OCI-M1 (cell line): ENCODE results near the gene BAG1.
A peak's percentile ranks its signal among the peaks of the same experiment; 100 is the strongest.

Experiments
- DNase-seq: peaks from one replicate; lab custom pipeline; 2025; lab: John Stamatoyannopoulos, UW

BAG1 gene

DNA sequence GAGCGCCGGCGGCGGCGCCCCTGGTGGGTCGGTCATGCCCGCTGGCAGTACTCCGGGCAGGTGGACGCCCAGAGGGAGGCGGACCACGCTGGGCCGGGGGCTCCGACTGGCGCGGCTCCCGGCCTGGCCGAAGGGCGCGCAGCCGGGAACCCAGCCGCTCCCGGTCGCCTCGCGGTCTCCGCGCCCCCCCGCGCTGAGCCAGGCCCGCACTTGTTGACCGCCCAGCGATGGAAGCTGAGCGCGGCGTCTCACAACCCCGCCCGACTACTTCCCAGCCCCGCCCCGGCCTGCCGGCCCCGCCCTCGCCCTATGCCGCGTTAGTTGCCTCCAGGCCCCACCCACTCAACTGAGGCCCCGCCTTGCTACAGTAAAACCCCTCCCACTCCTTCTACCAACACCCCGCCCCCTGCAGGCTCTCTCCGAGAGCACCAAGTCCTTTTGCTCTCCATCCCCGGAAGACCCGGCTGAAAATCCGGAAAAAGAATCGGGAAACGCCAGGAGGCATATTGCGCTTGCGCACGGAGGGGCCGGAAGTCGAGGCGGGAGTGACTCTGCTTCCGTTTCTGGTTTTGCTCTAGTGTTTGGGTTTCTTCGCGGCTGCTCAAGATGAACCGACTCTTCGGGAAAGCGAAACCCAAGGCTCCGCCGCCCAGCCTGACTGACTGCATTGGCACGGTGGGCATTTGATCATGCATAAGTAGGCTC is at the start of gene BAG1, which contains the start of gene CHMP5:
Gene BAG1, minus strand, starts transcription at position 236 of the 705 bp plus-strand sequence.
Gene CHMP5, plus strand, starts transcription at position 577 of the 705 bp plus-strand sequence. Its CDS starts 30 bp downstream, at position 607.
- DNase-seq = peak; percentile 99

GRCh38 chr9:33311953-33312352 is 47.4 kb upstream of the BAG1 start:
- no peak for DNase-seq

DNA sequence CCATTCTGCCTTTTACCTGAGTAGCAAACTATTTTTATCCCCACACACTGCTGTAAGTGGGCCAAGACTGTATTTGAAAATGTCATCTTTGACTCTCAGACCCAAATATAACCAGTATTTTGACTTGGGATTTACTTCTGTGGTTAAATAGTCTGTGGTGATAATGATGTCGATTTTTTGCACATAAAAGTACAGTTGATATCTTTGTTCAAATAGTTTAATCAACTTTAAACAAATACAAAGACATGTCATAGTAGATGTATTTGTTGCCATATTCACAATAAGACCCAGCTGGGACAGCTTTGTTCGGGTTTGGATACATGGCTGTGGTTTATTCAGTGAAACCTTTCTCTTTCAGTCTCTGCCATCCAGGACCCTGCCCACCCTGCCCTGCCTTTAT is 46.2 kb upstream of the BAG1 start:
- DNase-seq = no peak

- DNase-seq = no peak
Observed at GRCh38 chr9:33309903-33310302, 45.4 kb upstream of the BAG1 start.

DNA sequence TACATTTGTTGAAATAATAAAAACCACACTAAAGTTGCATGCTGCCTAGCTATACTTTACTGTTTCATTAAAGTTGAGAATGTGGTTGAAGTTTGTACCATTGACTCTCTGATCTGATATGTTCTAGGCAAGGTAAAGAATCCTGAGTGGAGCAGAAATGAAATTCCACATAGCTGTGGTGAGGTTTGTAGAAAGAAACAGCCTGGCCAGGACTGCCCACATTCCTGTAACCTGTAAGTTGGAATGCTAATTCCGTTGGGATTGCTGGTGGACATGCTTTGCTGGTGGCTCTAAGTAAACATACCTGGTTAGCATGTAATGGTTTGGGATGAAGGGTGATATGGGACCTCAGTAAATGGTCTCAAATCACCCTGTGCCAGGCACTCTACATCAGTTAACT is 42.6 kb upstream of the BAG1 start:
- no peak for DNase-seq

DNA sequence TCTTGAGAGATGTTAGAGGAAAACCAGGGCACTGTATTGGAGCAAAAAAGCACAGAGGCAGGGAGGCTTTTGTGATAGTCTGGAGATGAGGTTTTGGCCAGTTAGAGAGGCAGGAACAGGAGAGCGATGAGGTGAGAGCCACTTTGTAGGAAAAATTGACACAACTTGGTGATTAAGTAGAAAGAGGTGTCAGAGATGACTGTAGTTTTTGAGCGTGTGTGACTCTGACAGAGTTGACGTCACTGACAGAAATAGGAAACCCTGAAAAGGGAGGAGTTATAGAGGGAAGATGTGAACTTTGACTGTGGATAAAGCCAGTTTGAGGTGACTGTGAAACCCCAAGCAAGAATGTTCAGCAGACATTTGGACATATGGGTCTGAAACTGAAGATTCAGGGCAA is 41.5 kb upstream of the BAG1 start:
- no peak for DNase-seq

- peak; percentile 4 for DNase-seq
Observed at GRCh38 chr9:33304362-33304761, 39.9 kb upstream of the BAG1 start.

DNA sequence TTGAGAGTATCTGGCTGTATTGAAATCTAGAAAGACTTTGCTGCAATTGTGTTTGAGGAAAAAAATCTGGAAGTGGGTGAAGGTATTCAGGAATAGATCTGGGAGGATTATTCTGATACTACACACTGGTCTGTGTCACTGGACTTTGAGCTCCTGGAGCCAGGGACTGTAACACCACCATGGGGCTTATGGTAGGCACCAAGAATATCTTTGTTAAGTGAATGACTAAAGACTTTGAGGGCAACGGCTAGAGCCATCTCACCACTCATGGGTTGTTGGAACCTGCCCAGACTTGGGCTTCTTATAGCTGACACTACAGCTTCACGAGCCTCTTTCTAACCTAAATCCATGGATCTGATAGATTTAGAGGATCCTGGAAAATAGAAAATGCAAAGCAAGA is 36.0 kb upstream of the BAG1 start:
- no peak for DNase-seq

- peak; percentile 86 for DNase-seq
Observed at GRCh38 chr9:33297432-33297831, 32.9 kb upstream of the BAG1 start.

DNA sequence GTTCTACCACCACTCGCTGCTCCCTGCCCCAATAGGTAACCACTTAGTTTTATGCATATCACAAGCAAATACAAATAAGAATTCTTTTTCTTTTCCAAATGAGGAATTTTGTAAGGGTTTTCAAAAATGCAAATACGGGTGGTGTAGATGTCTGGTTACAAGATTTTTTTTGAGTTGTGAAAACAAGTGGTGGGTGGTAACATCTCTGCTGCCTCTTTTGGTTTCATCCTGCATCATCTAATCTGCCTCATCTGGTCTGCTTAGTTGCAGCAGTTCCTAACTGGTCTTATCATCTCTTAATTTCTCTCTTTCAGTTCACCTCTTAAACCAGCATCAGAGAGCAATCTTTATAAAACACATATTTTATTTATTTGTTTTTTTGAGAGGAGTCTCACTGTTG is 31.1 kb upstream of the BAG1 start:
- no peak for DNase-seq

DNA sequence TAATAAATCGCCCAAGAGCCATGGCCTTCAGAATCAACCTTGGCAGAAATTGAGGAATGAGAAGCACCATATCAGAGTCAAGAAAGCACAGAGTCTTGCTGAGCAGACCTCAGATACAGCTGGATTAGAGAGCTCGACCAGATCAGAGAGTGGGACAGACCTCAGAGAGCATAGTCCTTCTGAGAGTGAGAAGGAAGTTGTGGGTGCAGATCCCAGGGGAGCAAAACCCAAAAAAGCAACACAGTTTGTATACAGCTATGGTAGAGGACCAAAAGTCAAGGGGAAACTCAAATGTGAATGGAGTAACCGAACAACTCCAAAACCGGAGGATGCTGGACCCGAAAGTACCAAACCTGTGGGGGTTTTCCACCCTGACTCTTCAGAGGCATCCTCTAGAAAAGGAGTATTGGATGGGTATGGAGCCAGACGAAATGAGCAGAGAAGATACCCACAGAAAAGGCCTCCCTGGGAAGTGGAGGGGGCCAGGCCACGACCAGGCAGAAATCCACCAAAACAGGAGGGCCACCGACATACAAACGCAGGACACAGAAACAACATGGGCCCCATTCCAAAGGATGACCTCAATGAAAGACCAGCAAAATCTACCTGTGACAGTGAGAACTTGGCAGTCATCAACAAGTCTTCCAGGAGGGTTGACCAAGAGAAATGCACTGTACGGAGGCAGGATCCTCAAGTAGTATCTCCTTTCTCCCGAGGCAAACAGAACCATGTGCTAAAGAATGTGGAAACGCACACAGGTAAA is 30.3 kb upstream of the BAG1 start:
- DNase-seq = no peak

- no peak for DNase-seq
Observed at GRCh38 chr9:33293782-33294181, 29.3 kb upstream of the BAG1 start.

DNA sequence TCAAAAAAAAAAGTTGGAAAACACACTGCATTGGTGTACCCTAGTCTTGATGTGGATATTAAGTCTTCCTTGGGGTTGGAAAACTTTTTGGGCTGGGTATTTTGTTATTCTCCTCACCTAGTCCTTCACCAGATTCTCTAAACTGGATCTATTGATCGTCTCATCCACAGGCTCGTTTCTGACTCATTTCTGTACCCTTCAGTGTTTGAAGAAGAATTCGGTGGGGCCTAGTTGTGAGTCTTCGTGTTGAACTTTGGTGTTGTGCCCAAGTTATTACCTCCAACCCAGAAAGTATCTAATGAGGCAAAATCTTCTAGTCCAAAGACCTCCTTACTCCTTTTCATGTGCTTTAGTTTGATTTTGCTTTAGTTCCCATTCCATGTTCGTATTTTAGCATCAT is 27.4 kb upstream of the BAG1 start:
- DNase-seq = no peak

GRCh38 chr9:33291031-33291397 is 26.5 kb upstream of the BAG1 start:
- no peak for DNase-seq

DNA sequence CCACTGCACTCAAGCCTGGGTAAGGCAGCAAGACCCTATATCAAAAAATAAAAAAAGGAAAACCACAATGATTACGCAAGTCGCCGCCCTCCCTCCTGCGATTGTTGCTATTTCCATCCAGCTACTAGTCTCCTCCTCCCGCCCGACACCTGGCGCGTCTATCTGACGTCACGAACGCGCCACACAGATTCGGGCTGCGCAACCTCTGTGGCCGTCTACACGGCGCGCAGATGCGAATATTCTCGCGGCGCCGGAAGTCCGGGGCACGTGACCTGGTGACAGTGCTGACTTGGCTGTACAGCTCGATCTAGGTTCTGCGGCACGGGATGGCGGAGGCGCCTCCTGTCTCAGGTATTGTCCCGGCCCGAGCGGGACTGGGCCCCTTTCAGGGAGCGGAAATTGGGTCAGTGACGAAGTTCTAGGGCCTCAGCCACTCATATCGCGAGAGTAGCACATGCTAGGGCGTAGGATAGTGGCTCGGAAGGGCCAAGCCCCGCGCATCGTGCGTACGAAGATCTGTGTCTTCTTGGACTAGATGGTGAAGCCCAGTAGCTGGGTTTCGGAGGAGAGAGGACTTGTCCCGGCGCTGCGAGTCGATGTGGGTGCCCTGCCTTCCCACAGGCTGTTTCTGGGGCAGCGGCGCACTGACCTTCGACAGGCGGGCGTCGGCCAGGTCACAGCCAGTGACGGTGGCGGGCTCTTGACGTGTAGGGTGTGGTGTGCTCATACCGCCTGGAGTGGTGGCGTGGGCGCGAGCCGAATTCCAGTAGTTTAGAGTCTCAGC is 25.9 kb upstream of the BAG1 start, which contains the start of gene NFX1:
Gene NFX1, plus strand, starts transcription at position 270 of the 784 bp plus-strand sequence. Its CDS starts 57 bp downstream, at position 327.
- DNase-seq = peak; percentile 99

DNA sequence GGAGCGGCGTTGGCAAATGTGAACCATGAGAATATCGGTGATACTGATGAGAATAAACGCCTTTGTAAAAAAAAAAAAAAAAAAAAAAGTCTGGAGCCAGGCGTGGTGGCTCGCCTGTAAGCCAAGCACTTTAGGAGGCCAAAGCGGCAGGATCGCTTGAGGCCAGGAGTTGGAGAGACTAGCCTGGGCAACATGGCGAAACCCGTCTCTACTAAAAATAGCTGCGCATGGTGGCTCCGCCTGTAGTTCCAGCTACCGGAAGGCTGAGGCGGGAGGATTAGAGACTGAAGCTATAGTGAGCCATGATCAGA is 25.4 kb upstream of the BAG1 start:
- DNase-seq = no peak

DNA sequence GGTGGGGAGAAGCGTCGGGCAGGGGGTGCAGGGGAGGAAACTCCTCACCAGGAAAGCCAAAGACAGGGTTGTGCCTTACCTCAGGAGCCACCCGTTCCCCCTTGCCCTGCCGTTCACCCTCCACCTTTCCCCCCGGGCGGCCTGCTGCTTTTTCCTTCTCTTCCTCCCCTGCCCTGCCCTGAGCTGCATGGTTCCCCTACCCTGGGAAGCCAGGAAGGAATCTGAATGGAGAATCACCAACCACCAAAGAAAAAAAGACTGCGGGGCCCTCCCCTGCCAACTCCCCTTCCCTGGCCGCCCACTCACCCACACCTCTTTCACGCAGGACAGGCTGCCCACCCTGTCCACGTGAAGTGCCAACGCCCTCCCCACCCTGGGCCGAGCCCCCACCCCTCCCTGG is 25.0 kb upstream of the BAG1 start:
- peak; percentile 24 for DNase-seq

DNA sequence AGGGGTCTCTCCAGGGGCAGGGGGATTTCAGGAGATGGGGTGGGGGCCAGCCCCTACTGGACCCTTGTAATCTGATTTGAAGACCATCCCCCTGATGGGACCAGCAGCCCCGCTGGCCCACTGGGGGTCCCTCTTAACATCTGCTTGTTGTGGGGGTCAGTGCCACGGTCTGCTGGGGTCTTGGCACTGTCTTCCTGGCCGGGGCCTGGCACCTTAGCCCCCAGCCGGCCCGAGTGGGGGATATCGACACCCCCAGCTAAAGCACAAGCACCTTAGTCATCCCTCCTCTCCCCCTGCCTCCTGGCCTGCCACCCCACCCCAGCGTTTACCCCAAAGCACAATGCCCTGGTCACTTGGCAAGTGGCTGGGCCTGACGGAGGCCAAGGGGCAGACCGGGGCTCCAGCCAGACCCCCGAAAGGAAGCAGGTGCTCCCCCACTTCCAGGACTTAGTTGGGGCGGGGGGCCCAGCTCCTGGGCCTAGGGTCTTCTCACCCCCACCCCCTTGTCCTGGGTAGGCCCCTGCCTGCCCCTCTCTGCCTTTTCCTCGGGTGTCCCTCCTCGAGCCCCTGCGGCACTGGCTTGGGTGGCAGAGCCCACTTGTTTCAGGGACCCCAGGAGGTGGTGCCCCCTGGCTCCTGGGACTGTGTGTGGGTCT is 24.4 kb upstream of the BAG1 start:
- no peak for DNase-seq

DNA sequence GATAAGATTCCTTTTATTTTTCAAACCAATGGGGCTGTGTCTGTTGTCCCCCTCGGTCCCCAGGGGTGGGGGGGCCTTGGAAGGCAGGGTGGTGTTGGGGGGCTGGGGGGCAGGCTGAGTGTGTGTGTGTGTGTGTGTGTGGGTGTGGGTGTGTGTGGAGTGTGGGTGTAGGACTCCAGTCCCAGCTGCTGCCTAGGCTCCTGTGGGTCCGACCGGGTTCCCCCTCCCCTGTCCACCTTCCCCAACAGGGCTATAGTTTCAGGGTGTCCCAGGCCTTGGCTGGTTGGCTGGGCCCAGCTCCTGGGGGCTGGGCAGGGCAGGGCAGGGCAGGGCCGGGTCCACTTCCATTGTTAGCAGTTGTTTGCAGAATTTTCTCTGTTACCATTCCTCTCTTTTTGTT is 23.7 kb upstream of the BAG1 start:
- DNase-seq = no peak

GRCh38 chr9:33287087-33287490 is 22.6 kb upstream of the BAG1 start:
- peak; percentile 84 for DNase-seq

DNA sequence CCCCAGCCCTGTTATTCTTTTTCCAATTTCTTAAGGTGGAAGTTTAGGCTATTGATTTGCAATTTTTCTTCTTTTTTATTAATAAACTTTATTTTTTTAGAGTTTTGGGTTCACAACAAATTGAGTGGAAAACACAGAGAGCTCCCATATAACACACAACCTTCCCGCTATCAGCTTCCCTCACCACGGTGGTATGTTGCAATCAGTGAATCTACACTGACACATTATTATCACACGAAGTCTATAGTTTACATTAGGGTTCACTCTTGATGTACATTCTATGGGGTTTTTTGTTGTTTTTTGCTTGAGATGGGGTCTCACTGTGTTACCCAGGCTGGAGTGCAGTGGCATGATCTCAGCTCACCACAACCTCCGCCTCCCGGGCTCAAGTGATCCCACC is 21.0 kb upstream of the BAG1 start:
- DNase-seq = no peak

- no peak for DNase-seq
Observed at GRCh38 chr9:33277484-33277883, 13.0 kb upstream of the BAG1 start.
